Ectodermal cell (in vitro differentiated cells): ENCODE data around the gene HOXB9.

Experiments used
- H3K27ac ChIP-seq: 2 replicates; pipeline ENCODE4 v1.7.0; 2013; ENCODE audit warnings: mild to moderate bottlenecking, low read depth, low read length; ENCODE audit not compliant: insufficient read depth, poor library complexity, severe bottlenecking
- H3K27me3 ChIP-seq: 2 replicates; pipeline ENCODE4 v1.7.0; 2013; ENCODE audit warnings: mild to moderate bottlenecking, low read length; ENCODE audit not compliant: insufficient read depth, control insufficient read depth, poor library complexity, severe bottlenecking
- H3K36me3 ChIP-seq: one replicate; pipeline ENCODE4 v1.7.0; 2013; ENCODE audit warnings: low read length; ENCODE audit not compliant: control insufficient read depth, insufficient read depth
- H3K4me1 ChIP-seq: one replicate; pipeline ENCODE4 v1.7.0; 2013; ENCODE audit warnings: low read length; ENCODE audit not compliant: control insufficient read depth, insufficient read depth
- H3K4me3 ChIP-seq: 2 replicates; pipeline ENCODE4 v1.7.0; 2013; ENCODE audit warnings: low read depth, low read length, control low read depth; ENCODE audit not compliant: insufficient read depth
- H3K9me3 ChIP-seq: 2 replicates; pipeline ENCODE4 v1.7.0; 2013; ENCODE audit warnings: mild to moderate bottlenecking, low read length, moderate library complexity; ENCODE audit not compliant: control insufficient read depth
- WGBS, 2 experiments: methylation state at CpG; one replicate each; pipeline ENCODE4 v1.1.7; 2013; ENCODE audit warnings: missing lambda C conversion rate in 2 of 2; 5-methylcytosine and 5-hydroxymethylcytosine counted together

Gene HOXB9

GRCh38 chr17:48571826-48572417 is 54.2 kb downstream of the HOXB9 start:
- Histone ChIP-seq H3K4me3 (no peak overlapping the region), H3K4me1 (peaks cover 5% of the 10 kb centered on the region), H3K36me3 (no peaks in the 10 kb centered on the region), H3K27me3 (peaks cover 100% of the 10 kb centered on the region), H3K9me3 (no peaks in the 10 kb centered on the region), H3K27ac (no peak overlapping the region)
- WGBS, 2 experiments, result 0 to 6% methylated on average over 1 of the region's 1 CpG
